Cerebellar cortex (tissue), 1 donor: ENCODE data around the gene RANBP3.
"Not testable (repeated sequence)": the region's sequence is repeated elsewhere in the genome, so short reads cannot be mapped to it uniquely, and the experiment has no call there.

Experiments used
- DNase-seq: peaks from one replicate; pipeline ENCODE4 v3.0.0-alpha.2; 2015; ENCODE audit warnings: low spot score

RANBP3 gene

DNA sequence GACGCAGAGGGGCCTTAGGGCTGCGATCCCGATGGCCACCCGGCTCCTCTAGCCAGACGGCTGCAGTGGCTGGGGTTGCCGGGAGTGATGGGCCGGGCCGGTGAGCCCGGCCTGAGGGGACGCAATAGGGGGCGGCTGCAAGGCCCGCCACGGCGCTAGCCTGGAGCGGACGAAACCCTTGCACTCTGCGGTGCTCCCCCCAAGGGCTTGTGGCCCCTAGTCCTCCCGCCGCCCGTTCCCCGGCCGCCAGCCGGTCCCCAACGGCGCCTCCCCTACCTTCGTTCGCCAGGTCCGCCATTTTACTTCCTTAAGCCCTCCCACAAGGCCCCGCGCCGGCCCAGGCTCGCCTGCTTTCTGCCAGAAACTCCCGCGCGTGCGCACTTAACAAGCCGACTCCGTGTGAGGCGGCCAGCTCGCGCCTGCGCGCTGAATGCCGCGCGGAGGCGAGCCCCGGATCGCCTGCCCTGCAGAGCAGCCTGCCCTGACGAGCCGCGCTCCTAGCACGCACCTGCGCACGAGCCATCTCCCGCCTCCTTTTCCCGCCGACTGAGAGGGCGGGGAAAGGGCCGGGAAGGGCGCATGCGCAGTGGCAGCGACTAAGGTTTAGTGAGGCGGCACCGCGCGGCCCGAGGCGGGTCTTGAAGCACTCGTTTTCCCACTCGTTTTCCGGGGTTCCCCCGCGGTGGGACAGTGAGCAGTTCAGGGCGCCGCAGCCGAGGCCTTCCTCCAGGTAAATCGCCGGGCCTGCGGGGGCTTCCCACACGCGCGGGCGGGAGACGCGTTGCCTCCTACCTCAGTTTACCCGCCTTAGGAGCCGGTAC is at the start of gene RANBP3:
TSS of gene RANBP3 (minus strand) at position 356 of the 821 bp plus-strand sequence. CDS start at position 298, 58 bp downstream.
- DNase-seq, result peak; percentile 98

DNA sequence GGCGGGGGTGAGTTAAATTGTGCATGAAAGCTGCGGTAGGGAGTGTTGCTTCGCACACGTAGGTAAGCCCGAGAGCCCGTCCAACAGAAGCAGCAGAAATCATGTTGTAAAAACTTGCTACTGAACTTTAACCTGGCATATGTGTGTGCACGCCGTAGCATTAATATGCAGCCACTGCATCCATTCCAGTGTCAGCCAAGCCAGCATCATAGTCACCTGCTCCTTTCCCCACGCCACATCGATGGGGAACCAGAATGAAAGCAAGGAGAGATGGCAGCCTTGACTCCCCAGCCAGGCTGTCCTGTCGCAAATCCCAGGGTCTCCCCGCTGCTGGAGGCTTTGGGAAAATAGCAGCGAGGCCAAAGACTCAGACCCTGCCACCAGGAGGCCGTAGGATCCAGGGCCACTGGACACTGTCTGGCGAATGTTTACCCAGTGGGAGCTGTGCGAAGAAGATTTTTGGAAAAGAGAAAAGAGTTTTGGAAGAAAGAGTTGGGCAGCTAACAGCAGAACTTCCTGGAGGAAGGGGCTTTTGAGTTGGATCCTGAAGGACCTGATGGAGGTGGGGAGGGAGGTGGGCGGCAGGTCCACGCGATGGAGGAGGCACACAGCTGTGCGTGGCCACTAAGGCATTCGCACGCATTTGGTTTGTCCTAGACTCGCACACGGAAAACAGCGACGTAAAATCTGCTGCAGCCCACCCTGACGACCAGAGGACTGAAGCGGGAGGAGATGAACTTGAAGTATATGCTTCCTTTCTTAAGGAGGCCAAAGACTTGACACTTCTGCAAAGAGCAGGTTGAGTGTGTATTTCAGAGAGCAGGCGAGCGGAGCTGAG is 48.7 kb upstream of the RANBP3 start:
- no peak for DNase-seq

DNA sequence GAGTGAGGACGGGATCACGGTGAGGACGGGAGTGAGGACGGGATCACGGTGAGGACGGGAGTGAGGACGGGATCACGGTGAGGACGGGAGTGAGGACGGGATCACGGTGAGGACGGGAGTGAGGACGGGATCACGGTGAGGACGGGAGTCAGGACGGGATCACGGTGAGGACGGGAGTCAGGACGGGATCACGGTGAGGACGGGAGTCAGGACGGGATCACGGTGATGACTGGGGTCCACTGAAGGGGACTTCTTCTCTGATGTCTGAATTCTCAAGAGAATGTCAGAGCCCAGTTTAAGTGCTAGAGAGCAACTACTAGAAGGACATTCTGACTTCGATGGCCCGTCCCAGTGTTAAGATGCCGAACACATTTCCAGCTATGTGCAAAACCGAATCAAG is 46.8 kb upstream of the RANBP3 start:
- not testable (repeated sequence) for DNase-seq

DNA sequence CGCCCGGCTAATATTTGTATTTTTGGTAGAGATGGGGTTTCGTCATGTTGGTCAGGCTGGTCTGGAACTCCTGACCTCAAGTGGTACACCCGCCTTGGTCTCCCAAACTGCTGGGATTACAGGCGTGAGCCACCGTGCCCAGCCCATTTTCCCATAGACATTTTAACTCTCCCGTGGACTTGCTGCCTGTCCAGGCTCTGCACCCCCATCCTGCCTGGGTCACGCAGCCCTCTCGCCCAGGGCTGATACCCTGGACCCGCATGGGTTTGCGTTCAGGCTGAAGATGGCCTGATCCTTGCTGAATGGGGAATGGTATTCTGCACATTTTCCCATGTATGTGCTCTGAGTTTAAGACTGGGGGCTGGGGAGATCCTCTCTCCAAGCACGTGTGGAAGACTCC is 46.0 kb upstream of the RANBP3 start:
- DNase-seq, result no peak

DNA sequence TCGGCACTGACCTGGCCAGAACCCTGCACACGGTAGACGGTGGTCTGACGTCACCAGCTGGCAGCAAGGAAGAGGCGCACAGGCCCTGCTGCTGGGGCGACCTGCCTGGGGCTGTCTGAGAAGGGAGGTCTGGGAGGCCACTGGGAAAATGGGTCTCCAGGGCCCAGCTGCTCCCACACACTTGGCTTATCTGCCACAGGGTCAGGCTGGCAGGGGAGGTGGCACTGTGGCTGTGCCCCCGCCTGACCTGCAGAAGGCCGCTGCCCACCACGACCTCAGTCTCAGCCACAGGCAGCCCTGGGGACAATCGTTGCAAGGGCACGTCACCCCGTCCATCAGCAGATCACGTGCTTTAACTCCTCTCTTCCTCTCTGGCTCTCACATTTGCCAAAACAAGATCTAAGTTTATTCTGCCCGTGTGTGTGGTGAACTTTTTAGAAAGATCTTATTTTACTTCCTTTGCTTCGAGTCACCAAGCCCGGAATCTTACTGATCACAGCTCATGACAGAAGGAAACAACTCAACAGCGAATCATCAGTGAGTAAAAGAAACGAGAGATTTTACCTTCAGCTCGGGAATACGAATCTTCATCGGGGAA is 45.2 kb upstream of the RANBP3 start:
- DNase-seq, result no peak

DNA sequence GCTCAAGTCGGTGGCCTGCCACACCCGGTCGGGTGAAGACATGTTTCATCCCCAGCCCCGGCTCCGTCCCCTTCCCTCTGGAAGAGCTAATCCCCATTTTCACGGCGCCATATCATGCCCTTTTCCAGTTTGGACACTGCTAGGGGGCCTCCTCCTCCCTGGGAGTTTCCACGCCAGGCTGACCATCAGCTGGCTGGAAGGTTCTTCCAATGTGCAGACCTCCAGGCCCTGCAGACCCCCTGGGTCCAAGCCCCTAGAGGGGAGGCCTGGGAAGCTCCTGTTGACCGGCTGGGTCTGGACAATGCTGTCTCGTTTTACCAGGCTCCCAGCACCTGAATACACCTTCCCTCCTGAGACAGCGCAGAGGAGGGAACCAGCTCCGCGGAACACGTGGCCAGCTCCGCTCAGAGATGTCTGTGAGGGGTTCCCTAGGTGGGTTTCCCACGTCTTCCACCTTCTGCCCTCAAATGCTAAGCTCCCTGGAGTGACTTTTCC is 44.7 kb upstream of the RANBP3 start:
- DNase-seq, result no peak

- DNase-seq, result peak; percentile 82
Observed at GRCh38 chr19:6021878-6022569, 44.1 kb upstream of the RANBP3 start.

- DNase-seq, result no peak
Observed at GRCh38 chr19:6020972-6021805, 43.2 kb upstream of the RANBP3 start.

GRCh38 chr19:6020166-6020882 is 42.4 kb upstream of the RANBP3 start:
- no peak for DNase-seq

- no peak for DNase-seq
Observed at GRCh38 chr19:6018786-6019185, 40.8 kb upstream of the RANBP3 start.

GRCh38 chr19:6017576-6017975 is 39.6 kb upstream of the RANBP3 start:
- DNase-seq, result no peak

DNA sequence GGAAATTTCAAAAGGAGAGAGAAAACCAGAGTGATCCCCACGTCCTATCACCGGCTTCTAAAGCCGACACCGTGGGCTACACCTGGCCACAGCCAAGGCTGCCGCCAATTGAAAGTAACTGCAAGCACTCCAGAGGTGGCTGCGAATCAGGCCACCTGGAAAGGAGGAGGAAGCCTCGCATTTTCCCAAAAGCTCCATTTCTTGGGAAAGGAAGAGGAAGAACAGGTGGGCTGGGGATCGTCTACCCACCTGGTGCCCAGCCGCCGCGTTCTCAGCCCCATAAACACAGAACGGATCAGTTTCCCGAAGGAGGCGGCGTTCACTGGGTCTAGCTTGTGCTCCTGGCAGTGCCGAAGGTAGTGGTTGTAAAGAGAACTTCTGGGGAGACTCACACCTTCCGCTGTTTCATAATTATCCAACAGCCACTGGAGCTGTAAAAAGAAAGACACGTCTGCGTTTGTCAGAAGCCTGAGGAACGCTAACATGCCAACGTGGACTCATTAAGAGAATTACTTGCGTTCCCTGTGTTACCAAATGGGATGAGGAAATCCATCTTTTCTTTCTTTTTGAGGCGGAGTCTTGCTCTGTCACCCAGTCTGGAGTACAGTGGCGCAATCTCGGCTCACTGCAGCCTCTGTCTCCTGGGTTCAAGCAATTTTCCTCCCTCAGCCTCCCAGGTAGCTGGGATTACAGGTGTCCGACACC is 38.1 kb upstream of the RANBP3 start:
- DNase-seq, result no peak

DNA sequence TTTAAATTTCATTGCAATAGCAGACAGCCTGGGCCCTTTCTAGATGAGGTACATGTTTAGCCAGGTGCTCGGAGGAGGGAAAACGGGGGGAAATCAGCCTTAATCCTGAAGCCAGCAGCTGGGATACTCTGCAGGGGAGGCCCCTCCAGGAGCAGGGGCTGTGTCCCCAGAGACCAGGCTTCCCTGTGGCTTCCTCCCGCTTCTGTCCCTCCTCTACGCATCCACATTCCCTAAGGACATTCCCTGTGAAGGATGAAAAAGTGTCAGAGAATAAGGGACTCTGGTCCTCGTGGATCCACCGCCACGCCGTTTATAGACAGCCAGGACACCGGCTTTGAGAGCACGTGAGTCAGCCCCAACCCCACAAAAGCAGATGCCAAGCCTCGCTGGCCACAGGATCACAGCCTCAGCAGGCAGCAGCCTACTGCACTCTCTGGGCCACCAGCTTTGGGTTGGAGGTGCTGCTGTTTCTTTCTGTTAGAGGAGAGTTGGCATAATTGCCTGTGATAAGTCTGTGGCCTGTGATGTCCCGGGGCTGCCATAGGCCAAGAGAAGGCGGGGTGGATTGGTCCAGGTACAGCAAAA is 36.7 kb upstream of the RANBP3 start:
- no peak for DNase-seq

DNA sequence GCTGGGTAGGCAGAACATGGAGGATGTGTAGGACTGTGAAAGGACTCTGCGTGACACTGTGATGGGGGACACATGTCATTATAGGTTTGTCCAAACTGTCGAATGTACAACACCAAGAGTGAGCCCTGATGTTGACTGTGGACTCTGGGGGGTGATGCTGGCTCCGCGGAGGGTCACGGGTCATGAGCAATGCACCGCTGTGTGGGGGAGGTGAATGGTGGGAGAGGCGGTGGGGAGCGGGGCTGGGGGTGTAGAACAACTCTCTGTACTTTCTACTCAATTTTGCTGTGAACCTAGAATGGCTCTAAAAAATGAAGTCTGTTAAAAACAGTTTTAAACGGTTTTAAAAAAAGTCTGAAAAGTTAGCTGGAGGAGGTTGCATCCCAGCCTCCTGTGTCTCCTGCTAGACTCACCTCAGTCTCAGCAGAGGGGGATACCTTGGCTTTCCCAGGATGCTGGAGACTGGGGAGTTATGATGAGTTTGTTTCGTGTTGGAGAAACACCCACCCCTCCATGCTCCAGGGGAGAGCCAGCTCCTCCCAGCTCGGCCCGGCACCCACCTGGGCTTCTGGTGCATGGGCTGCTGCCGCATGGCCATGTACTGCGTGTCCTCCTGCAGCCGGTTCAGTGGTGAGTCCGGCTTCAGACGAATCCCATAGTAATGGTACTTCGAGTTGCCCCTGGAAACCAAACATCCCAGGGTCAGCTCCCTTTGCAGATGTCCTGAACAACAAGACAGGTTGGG is 34.7 kb upstream of the RANBP3 start:
- DNase-seq, result no peak

DNA sequence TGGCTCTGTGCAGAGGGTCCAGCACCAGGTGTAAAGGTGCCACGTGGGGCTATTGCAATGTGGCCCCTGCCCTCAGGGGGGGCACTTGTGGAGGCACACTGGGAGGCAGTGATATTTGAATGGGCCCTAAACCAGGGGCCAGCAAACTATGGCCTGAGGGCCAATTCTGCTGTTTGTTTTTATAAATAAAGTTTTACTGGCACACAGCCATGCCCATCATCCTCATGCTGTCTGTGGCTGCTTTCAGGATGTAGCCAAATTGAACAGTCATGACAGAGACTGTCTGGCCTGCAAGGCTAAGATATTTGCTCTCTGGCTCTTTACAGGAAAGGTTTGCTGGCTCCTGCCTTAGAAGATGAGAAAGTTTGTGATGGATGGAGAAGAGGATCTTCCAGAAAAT is 33.9 kb upstream of the RANBP3 start:
- no peak for DNase-seq

GRCh38 chr19:6011206-6011605 is 33.3 kb upstream of the RANBP3 start:
- no peak for DNase-seq

GRCh38 chr19:6010107-6010506 is 32.2 kb upstream of the RANBP3 start:
- DNase-seq, result no peak

- no peak for DNase-seq
Observed at GRCh38 chr19:6007866-6008265, 29.9 kb upstream of the RANBP3 start.

DNA sequence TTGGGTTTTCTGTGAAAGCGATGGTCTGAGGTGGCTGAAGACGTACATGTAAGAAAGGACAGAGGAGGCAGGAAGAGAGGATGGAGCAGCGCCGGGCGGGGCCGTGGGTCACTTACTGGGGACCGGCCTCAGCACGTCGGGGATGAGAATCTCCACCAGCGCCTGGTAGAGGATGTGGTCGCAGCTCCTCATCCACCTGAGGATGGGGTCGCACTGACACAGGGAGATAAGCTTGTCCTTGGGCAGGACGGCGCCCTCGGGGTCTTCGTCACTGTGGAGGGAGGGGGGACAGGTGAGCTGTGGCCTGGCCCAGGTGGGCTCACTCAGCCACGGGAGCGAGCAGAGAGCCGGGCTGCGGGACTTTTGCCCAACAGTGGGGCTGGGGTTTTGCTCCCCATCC is 29.0 kb upstream of the RANBP3 start:
- DNase-seq, result no peak
